HEK293 (cell line): ENCODE results near the gene TEX12.

Experiments used
- KLF10 ChIP-seq: fragments of 450-650 bp; IDR thresholded peaks from 2 replicates; pipeline ENCODE4 v1.5.1; 2018; ENCODE audit warnings: missing biosample characterization, mild to moderate bottlenecking, missing genetic modification characterization
- ZNF292 ChIP-seq: fragments of 450-650 bp; formaldehyde crosslinking; IDR thresholded peaks from 2 replicates; pipeline ENCODE4 v1.5.1; 2016; ENCODE audit warnings: low read depth, missing biosample characterization, missing genetic modification characterization, borderline replicate concordance
- ZNF555 ChIP-seq: fragments of 450-650 bp; formaldehyde crosslinking; conservative IDR thresholded peaks from 2 replicates; pipeline ENCODE4 v1.5.1; 2017; ENCODE audit warnings: missing biosample characterization, mild to moderate bottlenecking, missing genetic modification characterization, inconsistent platforms
- ZNF585B ChIP-seq: fragments of 450-650 bp; formaldehyde crosslinking; IDR thresholded peaks from 2 replicates; pipeline ENCODE4 v1.5.1; 2016; ENCODE audit warnings: missing biosample characterization, missing genetic modification characterization
- ZNF624 ChIP-seq: fragments of 450-650 bp; formaldehyde crosslinking; IDR thresholded peaks from 2 replicates; pipeline ENCODE4 v1.5.1; 2017; ENCODE audit warnings: missing biosample characterization, missing genetic modification characterization
- TF ChIP-seq, protein P1 (sequence below): fragments of 450-650 bp; formaldehyde crosslinking; IDR thresholded peaks from 2 replicates; pipeline ENCODE4 v1.5.1; 2016; ENCODE audit warnings: missing biosample characterization, missing genetic modification characterization
- TF ChIP-seq, protein P2 (sequence below): fragments of 450-650 bp; formaldehyde crosslinking; IDR thresholded peaks from 2 replicates; pipeline ENCODE4 v1.5.1; 2016; ENCODE audit warnings: missing biosample characterization, missing genetic modification characterization
- TF ChIP-seq, protein P3 (sequence below): fragments of 450-650 bp; formaldehyde crosslinking; IDR thresholded peaks from 2 replicates; pipeline ENCODE4 v1.5.1; 2017; ENCODE audit warnings: missing biosample characterization, missing genetic modification characterization

- TF ChIP-seq ZNF292 (tag by site-specific recombination), result no peak
- TF ChIP-seq, protein P1, sequence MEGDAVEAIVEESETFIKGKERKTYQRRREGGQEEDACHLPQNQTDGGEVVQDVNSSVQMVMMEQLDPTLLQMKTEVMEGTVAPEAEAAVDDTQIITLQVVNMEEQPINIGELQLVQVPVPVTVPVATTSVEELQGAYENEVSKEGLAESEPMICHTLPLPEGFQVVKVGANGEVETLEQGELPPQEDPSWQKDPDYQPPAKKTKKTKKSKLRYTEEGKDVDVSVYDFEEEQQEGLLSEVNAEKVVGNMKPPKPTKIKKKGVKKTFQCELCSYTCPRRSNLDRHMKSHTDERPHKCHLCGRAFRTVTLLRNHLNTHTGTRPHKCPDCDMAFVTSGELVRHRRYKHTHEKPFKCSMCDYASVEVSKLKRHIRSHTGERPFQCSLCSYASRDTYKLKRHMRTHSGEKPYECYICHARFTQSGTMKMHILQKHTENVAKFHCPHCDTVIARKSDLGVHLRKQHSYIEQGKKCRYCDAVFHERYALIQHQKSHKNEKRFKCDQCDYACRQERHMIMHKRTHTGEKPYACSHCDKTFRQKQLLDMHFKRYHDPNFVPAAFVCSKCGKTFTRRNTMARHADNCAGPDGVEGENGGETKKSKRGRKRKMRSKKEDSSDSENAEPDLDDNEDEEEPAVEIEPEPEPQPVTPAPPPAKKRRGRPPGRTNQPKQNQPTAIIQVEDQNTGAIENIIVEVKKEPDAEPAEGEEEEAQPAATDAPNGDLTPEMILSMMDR (tag by site-specific recombination), result no peak
- TF ChIP-seq, protein P2, sequence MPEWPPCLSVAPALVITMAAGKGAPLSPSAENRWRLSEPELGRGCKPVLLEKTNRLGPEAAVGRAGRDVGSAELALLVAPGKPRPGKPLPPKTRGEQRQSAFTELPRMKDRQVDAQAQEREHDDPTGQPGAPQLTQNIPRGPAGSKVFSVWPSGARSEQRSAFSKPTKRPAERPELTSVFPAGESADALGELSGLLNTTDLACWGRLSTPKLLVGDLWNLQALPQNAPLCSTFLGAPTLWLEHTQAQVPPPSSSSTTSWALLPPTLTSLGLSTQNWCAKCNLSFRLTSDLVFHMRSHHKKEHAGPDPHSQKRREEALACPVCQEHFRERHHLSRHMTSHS (tag by site-specific recombination), result no peak
- TF ChIP-seq ZNF585B (tag by site-specific recombination), result no peak
- no peak for TF ChIP-seq KLF10 (tag by site-specific recombination)
- TF ChIP-seq, protein P3, sequence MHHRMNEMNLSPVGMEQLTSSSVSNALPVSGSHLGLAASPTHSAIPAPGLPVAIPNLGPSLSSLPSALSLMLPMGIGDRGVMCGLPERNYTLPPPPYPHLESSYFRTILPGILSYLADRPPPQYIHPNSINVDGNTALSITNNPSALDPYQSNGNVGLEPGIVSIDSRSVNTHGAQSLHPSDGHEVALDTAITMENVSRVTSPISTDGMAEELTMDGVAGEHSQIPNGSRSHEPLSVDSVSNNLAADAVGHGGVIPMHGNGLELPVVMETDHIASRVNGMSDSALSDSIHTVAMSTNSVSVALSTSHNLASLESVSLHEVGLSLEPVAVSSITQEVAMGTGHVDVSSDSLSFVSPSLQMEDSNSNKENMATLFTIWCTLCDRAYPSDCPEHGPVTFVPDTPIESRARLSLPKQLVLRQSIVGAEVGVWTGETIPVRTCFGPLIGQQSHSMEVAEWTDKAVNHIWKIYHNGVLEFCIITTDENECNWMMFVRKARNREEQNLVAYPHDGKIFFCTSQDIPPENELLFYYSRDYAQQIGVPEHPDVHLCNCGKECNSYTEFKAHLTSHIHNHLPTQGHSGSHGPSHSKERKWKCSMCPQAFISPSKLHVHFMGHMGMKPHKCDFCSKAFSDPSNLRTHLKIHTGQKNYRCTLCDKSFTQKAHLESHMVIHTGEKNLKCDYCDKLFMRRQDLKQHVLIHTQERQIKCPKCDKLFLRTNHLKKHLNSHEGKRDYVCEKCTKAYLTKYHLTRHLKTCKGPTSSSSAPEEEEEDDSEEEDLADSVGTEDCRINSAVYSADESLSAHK (tag by site-specific recombination), result no peak
- no peak for TF ChIP-seq ZNF624 (tag by site-specific recombination)
- no peak for TF ChIP-seq ZNF555
These were observed 37.5 kb upstream of the TEX12 start for GRCh38 chr11:112129656-112130055.
